IMR-90 (cell line): Measurements from ENCODE around the gene CCDC170. TPM values are rescaled to one million over a fixed set of nuclear protein-coding genes. Genes with fewer than 3 reads are reported as not detected.
A peak's percentile ranks its signal among the peaks of the same experiment; 100 is the strongest.

Experiments
- ATAC-seq: fragments of 200-7000 bp; cut with Tn5 transposase; 2 replicates; pipeline ENCODE4 v1.9.1; 2020; ENCODE audit warnings: low read depth, mild to moderate bottlenecking, moderate library complexity
- BruUV-seq: library from RNA; stranded (reverse); fragments of 400-500 nt; replicated peaks from 2 replicates; lab custom pipeline; 2021; lab: Mats Ljungman, UMichigan
- CTCF ChIA-PET: fragments of 300-600 bp; formaldehyde crosslinking; extraction: SDS; loops from one replicate; lab custom pipeline; 2021; ENCODE audit warnings: antibody characterized with exemption; lab: Yijun Ruan, JAX
- POLR2A ChIA-PET: fragments of 300-600 bp; sonication (Branson Sonifier 250); formaldehyde crosslinking; loops from one replicate; lab custom pipeline; 2022; ENCODE audit warnings: antibody characterized with exemption; ENCODE audit not compliant: unreplicated experiment; lab: Charles Lee
- DNase-seq: peaks from one replicate; pipeline ENCODE4 v3.0.0; 2013
- H2AFZ ChIP-seq: replicated peaks from 2 replicates; pipeline ENCODE3; 2013; ENCODE audit warnings: low read length, mild to moderate bottlenecking; ENCODE audit not compliant: poor library complexity
- H2AK5ac ChIP-seq: 2 replicates; pipeline ENCODE4 v1.6.1; 2013; ENCODE audit warnings: low read depth, low read length, inconsistent platforms
- H2AK9ac ChIP-seq: replicated peaks from 2 replicates; pipeline ENCODE3; 2013; ENCODE audit warnings: mild to moderate bottlenecking, low read depth, low read length, moderate library complexity; ENCODE audit not compliant: poor library complexity
- H2BK120ac ChIP-seq: 2 replicates; pipeline ENCODE4 v1.6.1; 2013; ENCODE audit warnings: low read depth, low read length, inconsistent platforms
- H2BK15ac ChIP-seq: 3 replicates; pipeline ENCODE4 v1.6.1; 2013; ENCODE audit warnings: low read depth, low read length, inconsistent platforms
- H2BK20ac ChIP-seq: 2 replicates; pipeline ENCODE4 v1.6.1; 2013; ENCODE audit warnings: low read depth, mild to moderate bottlenecking, inconsistent platforms, low read length, moderate library complexity
- H2BK5ac ChIP-seq: 2 replicates; pipeline ENCODE4 v1.6.1; 2013; ENCODE audit warnings: mild to moderate bottlenecking, low read depth, low read length, inconsistent platforms; ENCODE audit not compliant: poor library complexity, severe bottlenecking
- H3K14ac ChIP-seq: replicated peaks from 2 replicates; pipeline ENCODE4 v1.6.1; 2013; ENCODE audit warnings: low read depth, low read length, inconsistent platforms
- H3K18ac ChIP-seq: 2 replicates; pipeline ENCODE4 v1.6.1; 2013; ENCODE audit warnings: low read depth, low read length, control low read depth
- H3K23ac ChIP-seq: 2 replicates; pipeline ENCODE4 v1.6.1; 2013; ENCODE audit warnings: low read depth, low read length, inconsistent platforms
- H3K27ac ChIP-seq: 2 replicates; pipeline ENCODE4 v1.5.1; 2013; ENCODE audit warnings: mild to moderate bottlenecking, control low read depth, low read length; ENCODE audit not compliant: insufficient read depth
- H3K27me3 ChIP-seq: 2 replicates; pipeline ENCODE4 v1.6.1; 2013; ENCODE audit warnings: low read length; ENCODE audit not compliant: control insufficient read depth, insufficient read depth
- H3K36me3 ChIP-seq: 2 replicates; pipeline ENCODE4 v1.6.1; 2013; ENCODE audit warnings: low read length, mixed read lengths; ENCODE audit not compliant: control insufficient read depth, insufficient read depth
- H3K4ac ChIP-seq: 2 replicates; pipeline ENCODE4 v1.6.1; 2013; ENCODE audit warnings: low read depth, low read length, inconsistent platforms
- H3K4me1 ChIP-seq: 2 replicates; pipeline ENCODE4 v1.6.1; 2013; ENCODE audit warnings: low read length, mixed read lengths; ENCODE audit not compliant: control insufficient read depth, insufficient read depth
- H3K4me2 ChIP-seq: 2 replicates; pipeline ENCODE4 v1.6.1; 2013; ENCODE audit warnings: low read depth, mild to moderate bottlenecking, control low read depth, low read length, moderate library complexity
- H3K4me3 ChIP-seq: 2 replicates; pipeline ENCODE4 v1.5.1; 2013; ENCODE audit warnings: low read depth, mild to moderate bottlenecking, control low read depth, low read length, moderate library complexity; ENCODE audit not compliant: insufficient read depth
- H3K56ac ChIP-seq: 2 replicates; pipeline ENCODE4 v1.6.1; 2013; ENCODE audit warnings: low read length, inconsistent platforms; ENCODE audit not compliant: insufficient read depth; ENCODE audit errors: extremely low read depth
- H3K79me1 ChIP-seq, 2 experiments: 2 replicates each; pipeline ENCODE4 v1.6.1; 2013; ENCODE audit warnings: low read length in 2 of 2, inconsistent platforms in 1 of 2, low read depth in 1 of 2
- H3K9ac ChIP-seq: 2 replicates; pipeline ENCODE4 v1.6.1; 2013; ENCODE audit warnings: low read depth, low read length, control low read depth
- H3K9me1 ChIP-seq: 2 replicates; pipeline ENCODE4 v1.6.1; 2013; ENCODE audit warnings: low read length, inconsistent platforms; ENCODE audit not compliant: insufficient read depth
- H3K9me3 ChIP-seq: 2 replicates; pipeline ENCODE4 v1.6.1; 2013; ENCODE audit warnings: low read length; ENCODE audit not compliant: control insufficient read depth, insufficient read depth
- H4K20me1 ChIP-seq: 2 replicates; pipeline ENCODE4 v1.6.1; 2013; ENCODE audit warnings: low read length, inconsistent platforms; ENCODE audit not compliant: insufficient read depth
- H4K5ac ChIP-seq: 2 replicates; pipeline ENCODE4 v1.6.1; 2013; ENCODE audit warnings: mild to moderate bottlenecking, low read depth, low read length, control low read depth
- H4K8ac ChIP-seq, 2 experiments: 2 replicates each; pipeline ENCODE4 v1.6.1; 2013; ENCODE audit warnings: low read depth in 2 of 2, low read length in 2 of 2, control low read depth in 1 of 2, inconsistent platforms in 1 of 2
- H4K91ac ChIP-seq: 2 replicates; pipeline ENCODE4 v1.6.1; 2013; ENCODE audit warnings: low read depth, low read length, inconsistent platforms; ENCODE audit not compliant: insufficient read depth
- FOS ChIP-seq: fragments of 150-350 bp; IDR thresholded peaks from 2 replicates; pipeline ENCODE4 v1.6.1; 2016; ENCODE audit warnings: low read depth, low read length
- MAFK ChIP-seq: IDR thresholded peaks from 2 replicates; pipeline ENCODE4 v1.6.1; 2012; ENCODE audit warnings: low read depth, low read length, improper control_type of control experiment
- RFX5 ChIP-seq: IDR thresholded peaks from 2 replicates; pipeline ENCODE4 v1.8.0; 2012; ENCODE audit warnings: low read depth, mild to moderate bottlenecking, low read length, moderate library complexity
- WGBS, 2 experiments: methylation state at CpG; one replicate each; pipeline versions ENCODE4 v1.1.5 to v1.1.7; 2013; ENCODE audit warnings: missing lambda C conversion rate in 2 of 2; ENCODE audit not compliant: insufficient read length in 1 of 2; ENCODE audit errors: extremely low coverage in 2 of 2; 5-methylcytosine and 5-hydroxymethylcytosine counted together
- dilution Hi-C: fragments of 300-500 bp; cut with HindIII; formaldehyde crosslinking; loops from one replicate; pipeline ENCODE4 v1.14.3; 2018; ENCODE audit warnings: low sequenced_read_pairs; ENCODE audit not compliant: unreplicated experiment
- in situ Hi-C: fragments of 300-500 bp; cut with MboI; formaldehyde crosslinking; loops from 3 replicates; pipeline ENCODE4 v1.14.3; 2019; ENCODE audit warnings: low sequenced_read_pairs, inconsistent platforms, mixed read lengths
- intact Hi-C: fragments of 100-400 bp; cut with micrococcal nuclease; formaldehyde crosslinking; loops from 2 replicates; pipeline ENCODE4 v1.10.0; 2022
- polyA plus RNA-seq, 3 experiments: library from polyadenylated mRNA; depleted of rRNA; stranded (reverse); fragments of >200 nt; gene quantifications; 2 replicates each; pipeline ENCODE4 v1.2.3, GENCODE V29; 2012; ENCODE audit warnings: low replicate concordance in 1 of 3
- total RNA-seq: library from RNA; depleted of rRNA; stranded (reverse); fragments of >200 nt; gene quantifications from 2 replicates; pipeline ENCODE4 v1.2.3, GENCODE V29; 2012

CCDC170 gene
- total and polyA plus RNA-seq, 2 of the 4 experiments (the other 2 are of a cell fraction): 0.12 to 0.54 TPM

DNA sequence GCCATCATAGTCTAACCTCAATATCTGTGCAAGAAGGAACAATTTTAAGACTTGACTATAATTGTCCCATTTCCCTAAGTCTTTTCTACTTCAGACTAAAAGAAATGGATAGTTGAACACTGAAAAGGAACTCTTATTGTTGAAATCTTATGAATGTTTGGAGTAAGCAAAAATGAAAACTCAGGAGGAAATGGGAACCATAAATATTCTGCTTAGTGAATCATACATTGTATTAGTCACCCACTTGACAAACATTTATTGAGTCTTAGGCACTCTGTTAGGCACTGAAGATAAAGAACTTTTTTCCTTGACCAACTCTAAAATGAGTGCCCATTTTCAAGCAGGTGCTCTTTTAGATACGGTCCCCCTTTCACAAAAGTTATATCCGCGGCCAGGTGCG is 8.7 kb downstream of the CCDC170 start:
- TF ChIP-seq RFX5 (no peak), MAFK (peak; percentile 51), FOS (peak; percentile 40; the same call in 1 of the 2 replicates)
- Histone ChIP-seq H3K9ac (no peak overlapping the region), H3K23ac (no peak overlapping the region), H3K79me1 (no peaks in the 10 kb centered on the region), H4K20me1 (no peaks in the 10 kb centered on the region), H3K4me2 (peak overlapping the region; percentile 41; the same call in 1 of the 2 replicates), H2AK5ac (no peak overlapping the region), H2AK9ac (no peak overlapping the region), H3K36me3 (no peaks in the 10 kb centered on the region), H3K4me1 (0 out of 2 replicates have a peak, but pooled peaks cover 1% of the 10 kb centered on the region), H3K27ac (no peak overlapping the region), H3K18ac (no peak overlapping the region), H2BK120ac (no peak overlapping the region), H4K91ac (no peak overlapping the region), H3K9me1 (0 out of 2 replicates have a peak, but pooled peaks cover 3% of the 10 kb centered on the region), H3K9me3 (no peaks in the 10 kb centered on the region), H4K5ac (no peak overlapping the region), H2BK15ac (no peak overlapping the region), H3K4ac (no peak overlapping the region), H3K14ac (no peak overlapping the region), H2BK5ac (no peak overlapping the region), H3K27me3 (no peaks in the 10 kb centered on the region), H4K8ac (no peak overlapping the region), H3K56ac (no peak overlapping the region), H2BK20ac (no peak overlapping the region), H3K4me3 (no peak overlapping the region), H2AFZ (no peak overlapping the region)
- dilution Hi-C loops: no loop called here
- DNase-seq (peak; percentile 56), ATAC-seq (peak; percentile 84)
- ChIA-PET CTCF (no interaction called here), POLR2A (no interaction called here)
- no CpG with 5 or more reads among the region's 4 CpGs for WGBS, 2 experiments
- BruUV-seq: no TSS peak
- in situ Hi-C loops: no loop called here
- intact Hi-C loops: no loop called here
